Endodermal cell (in vitro differentiated cells): Measurements from ENCODE around the gene KIRREL3. TPM values are rescaled to one million over a fixed set of nuclear protein-coding genes. Genes with fewer than 3 reads are reported as not detected.

Source experiments
- DNase-seq: peaks from one replicate; pipeline ENCODE4 v3.0.0-alpha.2; 2017
- H3K27ac ChIP-seq: 2 replicates; pipeline ENCODE4 v1.5.1; 2013; ENCODE audit warnings: mild to moderate bottlenecking, low read depth, low read length, moderate library complexity
- H3K27me3 ChIP-seq: 2 replicates; pipeline ENCODE4 v1.6.1; 2013; ENCODE audit warnings: mild to moderate bottlenecking, low read length, moderate library complexity; ENCODE audit not compliant: insufficient read depth, control insufficient read depth, poor library complexity, severe bottlenecking
- H3K36me3 ChIP-seq: 2 replicates; pipeline ENCODE4 v1.7.0; 2013; ENCODE audit warnings: mild to moderate bottlenecking, low read length, moderate library complexity; ENCODE audit not compliant: control insufficient read depth, insufficient read depth
- H3K4me1 ChIP-seq: one replicate; pipeline ENCODE4 v1.7.0; 2013; ENCODE audit warnings: low read length; ENCODE audit not compliant: control insufficient read depth, insufficient read depth
- H3K4me3 ChIP-seq: 2 replicates; pipeline ENCODE4 v1.5.1; 2013; ENCODE audit warnings: mild to moderate bottlenecking, low read length, moderate library complexity
- H3K9ac ChIP-seq: 2 replicates; pipeline ENCODE4 v1.6.1; 2013; ENCODE audit warnings: mild to moderate bottlenecking, low read length, moderate library complexity; ENCODE audit not compliant: poor library complexity, severe bottlenecking; ENCODE audit errors: extremely low read depth
- H3K9me3 ChIP-seq: 2 replicates; pipeline ENCODE4 v1.6.1; 2013; ENCODE audit warnings: mild to moderate bottlenecking, low read length, moderate library complexity; ENCODE audit not compliant: control insufficient read depth
- H3K27ac Mint-ChIP-seq: 2 replicates; pipeline ENCODE4 v1.8.0; 2020; ENCODE audit warnings: mixed read lengths
- H3K27me3 Mint-ChIP-seq: 2 replicates; pipeline ENCODE4 v1.8.0; 2021; ENCODE audit warnings: mild to moderate bottlenecking, mixed read lengths; ENCODE audit not compliant: insufficient read depth
- H3K36me3 Mint-ChIP-seq: 2 replicates; pipeline ENCODE4 v1.8.0; 2020; ENCODE audit warnings: low read depth, mixed read lengths
- H3K4me1 Mint-ChIP-seq: 2 replicates; pipeline ENCODE4 v1.8.0; 2020; ENCODE audit warnings: mixed read lengths
- H3K4me3 Mint-ChIP-seq: 2 replicates; pipeline ENCODE4 v1.8.0; 2020; ENCODE audit warnings: mild to moderate bottlenecking, moderate library complexity, mixed read lengths
- H3K9me3 Mint-ChIP-seq: 2 replicates; pipeline ENCODE4 v1.8.0; 2020; ENCODE audit warnings: mild to moderate bottlenecking, mixed read lengths
- WGBS, 2 experiments: methylation state at CpG; one replicate each; pipeline versions ENCODE4 v1.1.5 to v1.1.7; 2013; ENCODE audit warnings: missing lambda C conversion rate in 2 of 2, mixed read lengths in 1 of 2; ENCODE audit not compliant: insufficient coverage in 1 of 2, insufficient read length in 1 of 2; 5-methylcytosine and 5-hydroxymethylcytosine counted together
- total RNA-seq, 2 donors: library from RNA; stranded (reverse); fragmentation: NEBNext Ultra II Directional in 1 of 2; extraction: Animal tissue kit (Norgen Biotek cat#: 25700) in 1 of 2; gene quantifications; 2 replicates in 1 of 2; 3 replicates in 1 of 2; pipeline ENCODE4 v1.2.1, GENCODE V29; 2021
- TF ChIP-seq, protein P1 (sequence below): fragments of 200-600 bp; sonication (generic); conservative IDR thresholded peaks from 2 replicates; pipeline ENCODE4 v1.5.0; 2021; ENCODE audit warnings: antibody characterized with exemption, mild to moderate bottlenecking

KIRREL3 gene
- total RNA-seq, 2 donors from 2014 or later: 1.1 to 1.4 TPM

DNA sequence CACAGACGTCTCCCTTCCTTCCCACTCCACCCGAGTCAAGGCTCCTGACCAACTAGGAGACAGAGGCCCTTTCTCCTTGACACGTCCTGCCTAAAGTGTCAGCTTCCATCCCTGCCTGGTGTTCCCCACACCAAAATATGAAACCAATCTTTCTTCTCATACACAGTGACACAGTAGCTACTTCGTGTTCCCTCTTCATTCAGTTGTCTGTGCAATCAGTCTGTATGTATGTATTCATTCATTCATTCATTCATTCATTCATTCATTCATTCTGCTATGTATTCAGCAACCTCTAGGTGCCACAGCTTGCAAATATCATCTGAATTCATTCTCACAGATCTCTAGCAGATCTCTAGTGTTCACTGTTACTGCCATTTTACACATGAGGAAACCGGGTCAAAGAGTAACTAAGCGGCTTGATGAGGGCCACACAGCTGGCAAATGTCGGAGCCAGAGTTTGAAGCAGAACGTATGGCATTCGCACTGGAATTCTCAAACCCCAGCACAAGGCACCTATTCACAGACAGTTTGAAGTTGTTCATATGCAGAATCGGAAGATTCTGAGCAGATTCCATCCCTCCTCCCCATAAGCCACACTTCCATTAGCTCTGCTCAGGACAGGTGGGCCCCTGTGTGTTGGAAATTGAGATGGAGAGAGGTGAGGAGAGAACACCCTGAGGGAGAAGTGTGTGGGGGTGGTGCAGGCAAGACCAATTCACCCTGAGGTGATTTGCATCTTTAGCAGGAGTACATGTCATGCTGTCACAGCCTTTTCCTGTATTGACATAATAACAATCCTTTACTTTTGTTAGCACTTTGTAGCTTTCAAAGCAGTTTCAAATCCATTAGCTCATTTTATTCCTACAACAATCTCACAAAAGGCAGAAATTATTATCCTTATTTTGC lies 369.4 kb downstream of the KIRREL3 start:
- H3K27me3 Mint-ChIP-seq: no peaks in the 10 kb centered on the region

DNA sequence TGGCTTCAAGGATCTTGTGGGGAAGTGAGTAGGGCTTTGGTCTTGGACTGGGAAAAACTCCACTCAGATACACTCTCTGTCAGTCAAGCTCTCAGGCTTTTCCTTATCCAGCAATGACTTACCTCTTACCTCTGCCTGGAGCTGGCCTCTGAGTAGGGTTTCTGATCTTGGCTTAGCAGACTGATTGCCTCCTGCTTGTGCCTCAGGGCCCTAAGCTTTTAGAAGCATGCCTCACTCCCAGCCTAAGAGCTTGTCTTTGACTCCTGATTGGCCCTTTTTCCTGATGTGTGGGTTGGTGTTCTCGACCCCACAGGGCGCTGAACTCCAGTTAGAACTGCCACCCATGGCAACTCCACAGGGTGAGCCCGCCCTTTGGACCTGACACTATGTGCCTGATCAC lies 370.1 kb downstream of the KIRREL3 start:
- no peaks in the 10 kb centered on the region for H3K9me3 Mint-ChIP-seq
- 89 to 97% methylated on average over 3 of the region's 3 CpGs for WGBS, 2 experiments

More for the DNA sequence above, 369.4 kb downstream of the KIRREL3 start:
- Mint-ChIP-seq H3K36me3 (no peaks in the 10 kb centered on the region), H3K4me1 (peaks cover 7% of the 10 kb centered on the region), H3K4me3 (no peak overlapping the region), H3K9me3 (no peaks in the 10 kb centered on the region), H3K27ac (no peak overlapping the region)
- H3K36me3 ChIP-seq: no peaks in the 10 kb centered on the region
- 86 to 95% methylated on average over 7 to 9 of the region's 10 CpGs for whole genome bisulfite sequencing, 2 experiments
- H3K9me3 ChIP-seq: no peaks in the 10 kb centered on the region
- no peak overlapping the region for H3K4me3 ChIP-seq
- H3K9ac ChIP-seq: no peak overlapping the region
- no peak overlapping the region for H3K27ac ChIP-seq
- TF ChIP-seq, protein P1, sequence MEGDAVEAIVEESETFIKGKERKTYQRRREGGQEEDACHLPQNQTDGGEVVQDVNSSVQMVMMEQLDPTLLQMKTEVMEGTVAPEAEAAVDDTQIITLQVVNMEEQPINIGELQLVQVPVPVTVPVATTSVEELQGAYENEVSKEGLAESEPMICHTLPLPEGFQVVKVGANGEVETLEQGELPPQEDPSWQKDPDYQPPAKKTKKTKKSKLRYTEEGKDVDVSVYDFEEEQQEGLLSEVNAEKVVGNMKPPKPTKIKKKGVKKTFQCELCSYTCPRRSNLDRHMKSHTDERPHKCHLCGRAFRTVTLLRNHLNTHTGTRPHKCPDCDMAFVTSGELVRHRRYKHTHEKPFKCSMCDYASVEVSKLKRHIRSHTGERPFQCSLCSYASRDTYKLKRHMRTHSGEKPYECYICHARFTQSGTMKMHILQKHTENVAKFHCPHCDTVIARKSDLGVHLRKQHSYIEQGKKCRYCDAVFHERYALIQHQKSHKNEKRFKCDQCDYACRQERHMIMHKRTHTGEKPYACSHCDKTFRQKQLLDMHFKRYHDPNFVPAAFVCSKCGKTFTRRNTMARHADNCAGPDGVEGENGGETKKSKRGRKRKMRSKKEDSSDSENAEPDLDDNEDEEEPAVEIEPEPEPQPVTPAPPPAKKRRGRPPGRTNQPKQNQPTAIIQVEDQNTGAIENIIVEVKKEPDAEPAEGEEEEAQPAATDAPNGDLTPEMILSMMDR: no peak
- no peak for DNase-seq
- H3K4me1 ChIP-seq: no peaks in the 10 kb centered on the region
- no peaks in the 10 kb centered on the region for H3K27me3 ChIP-seq

DNA sequence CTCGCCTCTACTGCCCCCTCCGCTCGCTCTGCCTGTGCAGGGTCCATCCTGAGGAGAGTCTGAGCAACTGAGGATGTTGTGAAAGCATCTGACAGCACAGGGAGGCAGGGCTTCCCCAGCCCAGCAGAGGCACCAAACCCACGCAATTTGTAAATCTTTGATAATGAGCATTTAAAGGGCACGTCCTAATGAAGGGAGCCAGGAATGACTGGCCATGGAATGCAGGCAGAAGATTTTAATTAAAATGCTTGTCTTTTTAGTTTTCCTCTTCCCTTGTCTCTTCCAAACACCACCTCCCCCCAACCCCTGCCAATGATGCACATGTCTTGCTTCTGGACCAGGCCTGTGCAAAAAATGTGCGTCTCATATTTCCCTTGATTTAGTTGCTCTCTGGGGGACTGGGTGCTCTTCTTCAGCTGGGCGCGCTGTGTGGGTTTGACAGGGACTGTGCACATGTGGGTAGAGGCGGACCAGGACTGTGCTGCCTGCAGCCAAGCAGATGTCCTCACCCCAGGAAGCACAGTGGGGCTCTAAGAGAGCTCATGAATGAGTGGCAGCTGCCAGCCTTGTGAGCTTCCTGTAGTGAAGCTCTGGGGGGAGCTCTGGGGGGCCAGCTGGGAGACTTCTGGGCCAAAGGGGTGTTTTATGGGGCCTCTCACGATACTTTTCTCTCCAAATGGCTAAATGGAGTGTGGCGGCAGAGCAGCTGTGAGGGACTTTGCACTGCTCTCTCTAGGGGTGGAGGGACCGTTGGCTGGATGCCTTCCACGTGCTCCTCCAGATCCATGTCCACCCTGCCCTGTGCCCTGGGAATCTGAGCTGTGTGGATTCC lies 371.6 kb downstream of the KIRREL3 start:
- TF ChIP-seq, protein P1: peak; percentile 42
- no peaks in the 10 kb centered on the region for H3K27me3 Mint-ChIP-seq
- WGBS, 2 experiments: 90% methylated on average over 6 to 13 of the region's 13 CpGs
- Histone ChIP-seq H3K9ac (no peak overlapping the region), H3K36me3 (no peaks in the 10 kb centered on the region), H3K27ac (no peak overlapping the region), H3K4me1 (no peaks in the 10 kb centered on the region), H3K9me3 (no peaks in the 10 kb centered on the region), H3K4me3 (no peak overlapping the region), H3K27me3 (no peaks in the 10 kb centered on the region)
- H3K4me1 Mint-ChIP-seq: peaks cover 4% of the 10 kb centered on the region
- H3K27ac Mint-ChIP-seq: no peak overlapping the region
- H3K9me3 Mint-ChIP-seq: no peaks in the 10 kb centered on the region
- H3K4me3 Mint-ChIP-seq: no peak overlapping the region
- no peaks in the 10 kb centered on the region for H3K36me3 Mint-ChIP-seq
- DNase-seq: peak; percentile 59

More for the DNA sequence above, 370.1 kb downstream of the KIRREL3 start:
- Mint-ChIP-seq H3K27ac (no peak overlapping the region), H3K4me1 (peaks cover 4% of the 10 kb centered on the region), H3K4me3 (no peak overlapping the region), H3K27me3 (no peaks in the 10 kb centered on the region), H3K36me3 (no peaks in the 10 kb centered on the region)
- Histone ChIP-seq H3K9me3 (no peaks in the 10 kb centered on the region), H3K36me3 (no peaks in the 10 kb centered on the region), H3K27me3 (no peaks in the 10 kb centered on the region), H3K27ac (no peak overlapping the region), H3K4me1 (no peaks in the 10 kb centered on the region), H3K4me3 (no peak overlapping the region), H3K9ac (no peak overlapping the region)
- TF ChIP-seq, protein P1: no peak
- DNase-seq: no peak
